ENCODE results near the gene TRIOBP. TPM values are rescaled to one million over a fixed set of nuclear protein-coding genes. Genes with fewer than 3 reads are reported as not detected.

TRIOBP gene
- total RNA-seq, 1 experiment from 2014 or later, result 38.4 TPM

DNA sequence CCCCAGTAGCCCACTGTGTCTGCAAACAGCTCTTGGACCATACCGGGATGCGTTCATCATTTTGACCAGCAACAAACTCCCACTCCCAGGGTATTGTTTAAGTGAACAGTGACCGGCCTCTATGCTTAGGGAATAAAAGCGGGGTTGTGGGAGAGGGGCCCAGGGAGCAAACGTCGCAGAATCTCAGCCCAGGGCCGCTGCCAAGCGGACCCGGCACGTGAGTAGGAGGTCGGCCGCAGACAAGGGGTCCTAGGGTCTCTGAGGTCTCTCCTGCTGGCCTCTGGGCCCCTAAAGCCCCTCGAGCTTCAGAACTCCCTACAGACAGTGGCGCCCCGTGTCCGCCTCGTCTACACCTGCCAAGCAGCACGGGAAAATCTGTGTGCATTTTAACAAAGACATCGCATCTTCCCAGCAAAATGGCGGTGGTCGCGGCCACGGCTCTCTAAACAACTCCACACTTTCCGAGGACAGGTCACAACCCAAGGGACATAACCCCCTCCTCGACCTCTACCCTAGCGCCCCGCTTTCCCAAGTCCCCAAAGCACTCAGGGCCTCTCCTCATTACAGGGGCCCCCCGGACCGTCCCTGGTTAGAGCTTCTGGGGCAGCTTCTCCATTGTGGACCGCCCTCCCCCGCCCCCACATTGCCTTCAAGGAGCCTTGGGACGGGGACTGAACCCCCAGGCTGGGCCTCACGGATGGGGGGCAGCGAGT, 106.9 kb downstream of the TRIOBP start:
- Histone ChIP-seq H3K4me3 (ENCODE audit: low read depth, low read length) (peak overlapping the region; percentile 46), H3K27me3 (replicated peaks; ENCODE audit: control insufficient read depth, insufficient read depth, low read length) (no peaks in the 10 kb centered on the region), H3K4me1 (peaks cover 13% of the 10 kb centered on the region), H3K36me3 (ENCODE audit: control insufficient read depth, insufficient read depth, low read length) (no peaks in the 10 kb centered on the region), H3K9me3 (no peaks in the 10 kb centered on the region)
- intact Hi-C loops (cut with micrococcal nuclease; ENCODE audit: unreplicated experiment), result loop anchor here (2.0 to 10.0 kb wide), 3 partner anchors 19 to 151 kb away; partner anchors contain the start of genes C22orf23 and POLR2F
- Mint-ChIP-seq H3K27ac (ENCODE audit: unreplicated experiment) (peak overlapping the region; percentile 92), H3K9me3 (ENCODE audit: unreplicated experiment) (no peaks in the 10 kb centered on the region), H3K4me3 (ENCODE audit: unreplicated experiment) (peak overlapping the region; percentile 90), H3K36me3 (ENCODE audit: insufficient read depth, unreplicated experiment) (peaks cover 63% of the 10 kb centered on the region), H3K4me1 (ENCODE audit: low read depth, unreplicated experiment) (peaks cover 25% of the 10 kb centered on the region), H3K27me3 (ENCODE audit: insufficient read depth, unreplicated experiment) (no peaks in the 10 kb centered on the region)
- CTCF ChIA-PET, result interaction anchor here (0.5 to 1.4 kb wide), 2 partner anchors 17 to 160 kb away, joined by 5 read pairs; no protein-coding TSS in a partner anchor
- no TSS peak for BruUV-seq (replicated peaks)
- POLR2A ChIA-PET, result interaction anchor here (1.2 to 1.5 kb wide), 2 partner anchors 23 to 40 kb away, joined by 4 read pairs; partner anchors contain the start of gene ANKRD54
- no peak for DNase-seq
- TF ChIP-seq, protein P1, sequence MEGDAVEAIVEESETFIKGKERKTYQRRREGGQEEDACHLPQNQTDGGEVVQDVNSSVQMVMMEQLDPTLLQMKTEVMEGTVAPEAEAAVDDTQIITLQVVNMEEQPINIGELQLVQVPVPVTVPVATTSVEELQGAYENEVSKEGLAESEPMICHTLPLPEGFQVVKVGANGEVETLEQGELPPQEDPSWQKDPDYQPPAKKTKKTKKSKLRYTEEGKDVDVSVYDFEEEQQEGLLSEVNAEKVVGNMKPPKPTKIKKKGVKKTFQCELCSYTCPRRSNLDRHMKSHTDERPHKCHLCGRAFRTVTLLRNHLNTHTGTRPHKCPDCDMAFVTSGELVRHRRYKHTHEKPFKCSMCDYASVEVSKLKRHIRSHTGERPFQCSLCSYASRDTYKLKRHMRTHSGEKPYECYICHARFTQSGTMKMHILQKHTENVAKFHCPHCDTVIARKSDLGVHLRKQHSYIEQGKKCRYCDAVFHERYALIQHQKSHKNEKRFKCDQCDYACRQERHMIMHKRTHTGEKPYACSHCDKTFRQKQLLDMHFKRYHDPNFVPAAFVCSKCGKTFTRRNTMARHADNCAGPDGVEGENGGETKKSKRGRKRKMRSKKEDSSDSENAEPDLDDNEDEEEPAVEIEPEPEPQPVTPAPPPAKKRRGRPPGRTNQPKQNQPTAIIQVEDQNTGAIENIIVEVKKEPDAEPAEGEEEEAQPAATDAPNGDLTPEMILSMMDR (IDR thresholded peaks at IDR 0.05; ENCODE audit: insufficient read depth in 1 of 2, low read depth in 1 of 2, low read length in 1 of 2, severe bottlenecking in 1 of 2, unreplicated experiment in 1 of 2), result no peak

DNA sequence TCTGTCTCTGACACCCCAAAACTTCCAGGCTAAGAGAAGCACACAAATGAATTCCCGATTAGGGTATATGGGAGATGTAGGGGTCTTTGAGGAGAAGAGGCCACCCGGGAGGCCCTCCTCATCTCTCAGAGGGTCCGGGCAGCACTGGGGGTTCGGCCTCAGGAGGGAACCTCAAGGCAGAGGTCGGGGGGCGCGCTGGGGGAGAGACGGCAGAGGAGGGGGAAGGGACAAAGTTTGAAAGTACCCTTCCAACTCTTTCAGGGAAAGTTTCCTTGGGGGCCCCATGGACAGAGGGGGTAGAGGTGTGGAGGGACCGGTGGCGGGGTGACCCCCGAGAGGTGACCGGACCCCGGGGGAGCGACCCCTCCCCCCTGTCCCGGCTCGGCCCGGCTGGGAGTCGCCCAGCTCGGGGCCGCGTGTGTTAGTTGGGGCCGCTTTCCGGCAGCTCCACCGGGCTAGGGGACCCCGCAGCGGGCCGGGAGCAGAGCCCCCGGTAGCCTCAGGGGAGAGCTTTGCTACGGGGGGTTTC, 107.6 kb downstream of the TRIOBP start:
- Mint-ChIP-seq H3K4me3 (ENCODE audit: unreplicated experiment) (peak overlapping the region; percentile 90), H3K27me3 (ENCODE audit: insufficient read depth, unreplicated experiment) (no peaks in the 10 kb centered on the region), H3K27ac (ENCODE audit: unreplicated experiment) (peak overlapping the region; percentile 92), H3K4me1 (ENCODE audit: low read depth, unreplicated experiment) (peaks cover 25% of the 10 kb centered on the region), H3K36me3 (ENCODE audit: insufficient read depth, unreplicated experiment) (peaks cover 69% of the 10 kb centered on the region), H3K9me3 (ENCODE audit: unreplicated experiment) (no peaks in the 10 kb centered on the region)
- TF ChIP-seq, protein P1 (IDR thresholded peaks at IDR 0.05; ENCODE audit: insufficient read depth in 1 of 2, low read depth in 1 of 2, low read length in 1 of 2, severe bottlenecking in 1 of 2, unreplicated experiment in 1 of 2), result no peak
- H3K9me3 ChIP-seq, result no peaks in the 10 kb centered on the region
- intact Hi-C loops (cut with micrococcal nuclease; ENCODE audit: unreplicated experiment), result loop anchor here (5.0 to 10.0 kb wide), 2 partner anchors 57 to 150 kb away; partner anchors contain the start of genes C22orf23 and POLR2F
- H3K4me3 ChIP-seq (ENCODE audit: low read depth, low read length), result peak overlapping the region; percentile 46
- no peaks in the 10 kb centered on the region for H3K27me3 ChIP-seq (replicated peaks; ENCODE audit: control insufficient read depth, insufficient read depth, low read length)
- POLR2A ChIA-PET, result interaction anchor here (0.6 to 1.5 kb wide), 7 partner anchors 24 to 1322 kb away, joined by 3 to 7 read pairs (median 4); partner anchors contain the start of genes ANKRD54 and PDXP
- no peak for DNase-seq
- BruUV-seq (replicated peaks), result TSS peak; percentile 64
- H3K4me1 ChIP-seq, result peaks cover 13% of the 10 kb centered on the region
- no peaks in the 10 kb centered on the region for H3K36me3 ChIP-seq (ENCODE audit: control insufficient read depth, insufficient read depth, low read length)
- CTCF ChIA-PET, result interaction anchor here (0.5 kb wide), 1 partner anchor 17 kb away, joined by 5 read pairs; no protein-coding TSS in a partner anchor

Data from Caco-2 (cell line).